HepG2 (cell line): ENCODE measurements around the gene SCYL1. TPM values are rescaled to one million over a fixed set of nuclear protein-coding genes. Genes with fewer than 3 reads are reported as not detected.
A peak's percentile ranks its signal among the peaks of the same experiment; 100 is the strongest.

Experiments used
- ATAC-seq: fragments of 200-7000 bp; cut with Tn5 transposase; 3 replicates; pipeline ENCODE4 v1.9.1; 2020; ENCODE audit warnings: mild to moderate bottlenecking, moderate library complexity
- BruUV-seq: library from RNA; stranded (reverse); fragments of 400-500 nt; replicated peaks from 2 replicates; lab custom pipeline; 2021; lab: Mats Ljungman, UMichigan
- CTCF ChIA-PET: fragments of 300-600 bp; formaldehyde crosslinking; extraction: SDS; loops from one replicate; lab custom pipeline; 2021; ENCODE audit warnings: low total read pairs, inconsistent platforms, low intra/inter-chr PET ratio; lab: Yijun Ruan, JAX
- POLR2A ChIA-PET: fragments of 350-600 bp; sonication (Branson Sonifier 250); formaldehyde crosslinking; loops from one replicate; lab custom pipeline; 2020; ENCODE audit warnings: antibody characterized with exemption, inconsistent platforms; lab: Yijun Ruan, JAX
- DNase-seq: peaks from one replicate; pipeline ENCODE4 v3.0.0-alpha.2; 2015; ENCODE audit warnings: low spot score
- FAIRE-seq: peaks from 3 replicates; lab custom pipeline; 2011; peaks lifted over from hg19 to GRCh38; lab: Jason Lieb, UNC
- H2AFZ ChIP-seq: one replicate; pipeline ENCODE4 v1.6.1; 2011; ENCODE audit warnings: low read length, inconsistent platforms
- H3K27ac ChIP-seq: fragments of 300-600 bp; 3 replicates; pipeline ENCODE4 v1.8.0; 2011; ENCODE audit warnings: mixed run types, mild to moderate bottlenecking, mixed read lengths, low read length, inconsistent platforms; ENCODE audit not compliant: insufficient read depth; ENCODE audit errors: extremely low read length
- H3K27me3 ChIP-seq, 2 experiments: fragments of 200-600 bp in 1 of 2; 2 replicates in 1 of 2; 3 replicates in 1 of 2; pipeline versions ENCODE4 v1.6.0 to v1.8.0; 2011; ENCODE audit warnings: low read length in 2 of 2, mild to moderate bottlenecking in 2 of 2, moderate library complexity in 2 of 2, inconsistent platforms in 1 of 2; ENCODE audit not compliant: insufficient read depth in 2 of 2, control insufficient read depth in 1 of 2
- H3K36me3 ChIP-seq, 2 experiments: fragments of 200-600 bp in 1 of 2; replicated peaks in 1 of 2; 2 replicates in 1 of 2; 3 replicates in 1 of 2; pipeline versions ENCODE4 v1.5.1 to v1.8.0; 2011; ENCODE audit warnings: low read length in 2 of 2, inconsistent platforms in 1 of 2; ENCODE audit not compliant: insufficient read depth in 2 of 2, control insufficient read depth in 1 of 2
- H3K4me1 ChIP-seq: 2 replicates; pipeline ENCODE4 v1.5.1; 2012; ENCODE audit warnings: low read length, inconsistent platforms; ENCODE audit not compliant: insufficient read depth
- H3K4me2 ChIP-seq: 2 replicates; pipeline ENCODE4 v1.6.0; 2011; ENCODE audit warnings: low read depth, low read length, inconsistent platforms
- H3K4me3 ChIP-seq, 3 experiments: fragments of 200-600 bp in 1 of 3; sonication (generic), shearing (Covaris generic) in 1 of 3; replicated peaks in 1 of 3; 2 replicates each; pipeline ENCODE4 v1.5.1; 2011 to 2016; ENCODE audit warnings: low read length in 3 of 3, inconsistent platforms in 2 of 3, low read depth in 2 of 3, mild to moderate bottlenecking in 2 of 3, control low read depth in 1 of 3, mixed read lengths in 1 of 3; ENCODE audit not compliant: insufficient read depth in 1 of 3
- H3K79me2 ChIP-seq: one replicate; pipeline ENCODE4 v1.6.1; 2011; ENCODE audit warnings: low read length, inconsistent platforms; ENCODE audit not compliant: insufficient read depth
- H3K9ac ChIP-seq: 2 replicates; pipeline ENCODE4 v1.6.0; 2011; ENCODE audit warnings: mild to moderate bottlenecking, low read depth, low read length, inconsistent platforms; ENCODE audit not compliant: insufficient read depth
- H3K9me3 ChIP-seq: 2 replicates; pipeline ENCODE4 v1.5.1; 2012; ENCODE audit warnings: mild to moderate bottlenecking, low read length
- H4K20me1 ChIP-seq: 2 replicates; pipeline ENCODE4 v1.6.0; 2011; ENCODE audit warnings: inconsistent platforms, mild to moderate bottlenecking, low read length, moderate library complexity; ENCODE audit not compliant: insufficient read depth
- CHD4 ChIP-seq: fragments of 200-600 bp; sonication (generic); IDR thresholded peaks from 2 replicates; pipeline ENCODE4 v1.7.0; 2017; ENCODE audit warnings: mild to moderate bottlenecking, low read length, borderline replicate concordance
- CREB1 ChIP-seq, 2 experiments: fragments of 450-650 bp in 1 of 2; IDR thresholded peaks; 2 replicates each; pipeline ENCODE4 v1.6.1; 2016 to 2017; ENCODE audit warnings: control low read depth in 1 of 2, mild to moderate bottlenecking in 1 of 2, missing compliant biosample characterization in 1 of 2, missing genetic modification characterization in 1 of 2
- KDM1A ChIP-seq: IDR thresholded peaks from 2 replicates; pipeline ENCODE4 v1.6.1; 2016; ENCODE audit warnings: missing compliant biosample characterization
- MTA3 ChIP-seq: sonication (generic); formaldehyde crosslinking; IDR thresholded peaks from 2 replicates; pipeline ENCODE4 v1.4.0; 2020; ENCODE audit warnings: missing genetic modification reagents
- RCOR2 ChIP-seq: IDR thresholded peaks from 2 replicates; pipeline ENCODE4 v1.6.1; 2016; ENCODE audit warnings: missing biosample characterization, missing genetic modification reagents
- SIN3B ChIP-seq: fragments of 150-350 bp; IDR thresholded peaks from 2 replicates; pipeline ENCODE4 v1.6.1; 2014; ENCODE audit warnings: low read length
- ZNF446 ChIP-seq: sonication (generic); formaldehyde crosslinking; IDR thresholded peaks from 2 replicates; pipeline ENCODE4 v1.5.0; 2020; ENCODE audit warnings: mild to moderate bottlenecking, missing genetic modification reagents
- ZNF572 ChIP-seq: sonication (generic); formaldehyde crosslinking; IDR thresholded peaks from 2 replicates; pipeline ENCODE4 v1.5.1; 2020; ENCODE audit warnings: mild to moderate bottlenecking, missing genetic modification reagents
- ZNF619 ChIP-seq: sonication (generic); formaldehyde crosslinking; IDR thresholded peaks from 2 replicates; pipeline ENCODE4 v1.4.0; 2020; ENCODE audit warnings: mild to moderate bottlenecking, missing genetic modification reagents
- WGBS: methylation state at CpG from one replicate; pipeline ENCODE4 v1.1.6; 2017; ENCODE audit warnings: low lambda C conversion rate; 5-methylcytosine and 5-hydroxymethylcytosine counted together
- in situ Hi-C: cut with HindIII; loops from 2 replicates; pipeline ENCODE4 v1.10.0; 2017; ENCODE audit warnings: low pct_unique_long_range_greater_than_20kb; ENCODE audit not compliant: extremely low pct_ligation_motif_present
- intact Hi-C: fragments of 100-400 bp; cut with micrococcal nuclease; formaldehyde crosslinking; loops from one replicate; pipeline ENCODE4 v1.10.0; 2022; ENCODE audit not compliant: unreplicated experiment
- polyA plus RNA-seq, 8 experiments: library from polyadenylated mRNA; depleted of rRNA in 3 of 8; stranded (reverse) in 7 of 8; unstranded in 1 of 8; fragments of >200 nt; fragmentation: Illumina TruSeq in 4 of 8; extraction: Trizol in 4 of 8; gene quantifications; 2 replicates each; pipeline versions ENCODE4 v1.2.1 to v1.2.3, GENCODE V29; 2011 to 2016; ENCODE audit warnings: low read depth in 4 of 8, missing spikeins in 1 of 8, mixed read lengths in 1 of 8; ENCODE audit not compliant: insufficient read depth in 1 of 8
- total RNA-seq, 5 experiments: library from RNA; depleted of rRNA; stranded (reverse); fragments of >200 nt; fragmentation: Illumina TruSeq; extraction: Trizol; gene quantifications; 2 replicates each; pipeline ENCODE4 v1.2.3, GENCODE V29; 2016; ENCODE audit warnings: low read depth in 1 of 5
- TF ChIP-seq, protein P1 (sequence below): sonication (generic); formaldehyde crosslinking; conservative IDR thresholded peaks from 2 replicates; pipeline ENCODE4 v1.8.0; 2022; ENCODE audit warnings: missing genetic modification reagents
- TF ChIP-seq, protein P2 (sequence below): sonication (generic); formaldehyde crosslinking; IDR thresholded peaks from 2 replicates; pipeline ENCODE4 v1.8.0; 2022; ENCODE audit warnings: missing genetic modification reagents, mild to moderate bottlenecking, borderline replicate concordance
- TF ChIP-seq, protein P3 (sequence below): sonication (generic); formaldehyde crosslinking; IDR thresholded peaks from 2 replicates; pipeline ENCODE4 v1.8.1; 2023; ENCODE audit warnings: mild to moderate bottlenecking, missing genetic modification reagents
- TF ChIP-seq, protein P4 (sequence below): sonication (generic); formaldehyde crosslinking; IDR thresholded peaks from 2 replicates; pipeline ENCODE4 v1.4.0; 2020; ENCODE audit warnings: low read depth, missing genetic modification reagents

The SCYL1 gene
- total and polyA plus RNA-seq, 2 of the 13 experiments (the other 11 are each of a cell fraction or from before 2014, with no cell fraction given): 65.9 to 103 TPM

DNA sequence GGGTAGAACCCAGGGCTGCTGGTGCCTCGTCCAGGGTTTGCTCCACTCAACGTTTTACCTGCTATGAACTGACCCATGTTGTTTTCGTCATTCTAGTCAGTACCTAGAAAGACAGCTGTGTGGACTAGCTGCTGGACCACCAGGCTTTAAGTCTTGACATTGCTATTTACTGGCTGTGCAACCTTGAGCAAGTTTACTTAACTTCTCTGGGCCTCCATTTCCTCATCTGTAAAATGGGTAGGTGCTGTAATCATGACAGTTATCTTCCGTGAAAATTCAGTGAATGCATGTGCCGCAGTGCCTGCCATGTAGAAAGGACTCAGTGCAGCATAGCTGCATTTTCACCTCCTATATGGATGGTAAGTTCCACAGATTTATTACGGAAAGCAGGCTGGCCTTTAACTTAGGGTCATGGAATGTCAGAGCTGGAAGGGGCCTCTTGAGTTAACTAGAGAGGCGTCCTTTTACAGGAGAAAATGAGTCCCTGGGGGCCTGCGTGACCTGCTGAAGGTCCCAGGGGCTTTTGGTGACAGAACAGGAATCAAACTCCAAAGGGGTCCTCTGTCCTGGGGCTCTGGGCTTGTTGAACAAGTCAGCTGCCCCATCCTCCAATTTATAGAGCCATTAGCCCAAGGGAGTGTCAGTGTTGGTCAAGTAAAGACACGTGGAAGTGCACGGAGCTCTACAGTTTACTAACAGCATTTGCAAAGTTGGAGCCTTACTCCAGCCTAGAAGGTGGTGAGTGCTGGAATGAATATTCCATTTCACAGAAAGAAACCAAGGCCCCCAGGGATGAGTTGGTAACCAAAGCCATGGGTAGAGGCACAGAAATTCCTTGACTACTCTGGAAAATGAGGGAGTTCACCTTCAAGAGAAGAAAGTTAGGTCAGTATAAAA, 38.1 kb upstream of the SCYL1 start:
- intact Hi-C loops: loop anchor here (1.0 kb wide), 1 partner anchor 10 kb away; no protein-coding TSS in a partner anchor
- Histone ChIP-seq H3K4me2 (peak overlapping the region; percentile 73), H4K20me1 (no peaks in the 10 kb centered on the region), H3K9ac (peak overlapping the region; percentile 34), H3K27me3 (no peaks in the 10 kb centered on the region), H3K79me2 (no peaks in the 10 kb centered on the region), H3K9me3 (no peaks in the 10 kb centered on the region), H3K4me1 (peaks cover 83% of the 10 kb centered on the region), H2AFZ (no peak overlapping the region), H3K4me3 (no peak overlapping the region; a peak in 1 of 6 replicates), H3K36me3 (no peaks in the 10 kb centered on the region), H3K27ac (peak overlapping the region; percentile 88)
- no peak for DNase-seq
- ChIA-PET POLR2A (interaction anchor here (1.3 to 27.3 kb wide), 6 partner anchors 13 to 69 kb away, joined by 4 to 1590 read pairs (median 152); partner anchors contain the start of genes MALAT1 and NEAT1), CTCF (interaction anchor here (1.6 kb wide), 1 partner anchor 12 kb away, joined by 3 read pairs; the partner anchor contains the start of gene MALAT1)
- ATAC-seq: no peak
- no peak for FAIRE-seq
- in situ Hi-C loops: no loop called here
- WGBS: 41% methylated on average over 9 of the region's 10 CpGs
- no TSS peak for BruUV-seq
- TF ChIP-seq ZNF619 (CRISPR knock-in tag) (no peak), RCOR2 (CRISPR knock-in tag) (peak; percentile 66; the same call in 1 of the 2 replicates), SIN3B (no peak), CREB1 (IDR thresholded peaks at IDR 0.05) (no peak), CREB1 (CRISPR knock-in tag; IDR thresholded peaks at IDR 0.05) (no peak), MTA3 (CRISPR knock-in tag) (no peak), KDM1A (peak; percentile 93), ZNF572 (CRISPR knock-in tag) (no peak), CHD4 (0 out of 2 replicates have a peak, but pooled peaks have one; percentile 47), ZNF446 (no peak)
- TF ChIP-seq, protein P1, sequence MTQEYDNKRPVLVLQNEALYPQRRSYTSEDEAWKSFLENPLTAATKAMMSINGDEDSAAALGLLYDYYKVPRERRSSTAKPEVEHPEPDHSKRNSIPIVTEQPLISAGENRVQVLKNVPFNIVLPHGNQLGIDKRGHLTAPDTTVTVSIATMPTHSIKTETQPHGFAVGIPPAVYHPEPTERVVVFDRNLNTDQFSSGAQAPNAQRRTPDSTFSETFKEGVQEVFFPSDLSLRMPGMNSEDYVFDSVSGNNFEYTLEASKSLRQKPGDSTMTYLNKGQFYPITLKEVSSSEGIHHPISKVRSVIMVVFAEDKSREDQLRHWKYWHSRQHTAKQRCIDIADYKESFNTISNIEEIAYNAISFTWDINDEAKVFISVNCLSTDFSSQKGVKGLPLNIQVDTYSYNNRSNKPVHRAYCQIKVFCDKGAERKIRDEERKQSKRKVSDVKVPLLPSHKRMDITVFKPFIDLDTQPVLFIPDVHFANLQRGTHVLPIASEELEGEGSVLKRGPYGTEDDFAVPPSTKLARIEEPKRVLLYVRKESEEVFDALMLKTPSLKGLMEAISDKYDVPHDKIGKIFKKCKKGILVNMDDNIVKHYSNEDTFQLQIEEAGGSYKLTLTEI (CRISPR knock-in tag): no peak
- TF ChIP-seq, protein P2, sequence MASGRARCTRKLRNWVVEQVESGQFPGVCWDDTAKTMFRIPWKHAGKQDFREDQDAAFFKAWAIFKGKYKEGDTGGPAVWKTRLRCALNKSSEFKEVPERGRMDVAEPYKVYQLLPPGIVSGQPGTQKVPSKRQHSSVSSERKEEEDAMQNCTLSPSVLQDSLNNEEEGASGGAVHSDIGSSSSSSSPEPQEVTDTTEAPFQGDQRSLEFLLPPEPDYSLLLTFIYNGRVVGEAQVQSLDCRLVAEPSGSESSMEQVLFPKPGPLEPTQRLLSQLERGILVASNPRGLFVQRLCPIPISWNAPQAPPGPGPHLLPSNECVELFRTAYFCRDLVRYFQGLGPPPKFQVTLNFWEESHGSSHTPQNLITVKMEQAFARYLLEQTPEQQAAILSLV (CRISPR knock-in tag): no peak
- TF ChIP-seq, protein P3, sequence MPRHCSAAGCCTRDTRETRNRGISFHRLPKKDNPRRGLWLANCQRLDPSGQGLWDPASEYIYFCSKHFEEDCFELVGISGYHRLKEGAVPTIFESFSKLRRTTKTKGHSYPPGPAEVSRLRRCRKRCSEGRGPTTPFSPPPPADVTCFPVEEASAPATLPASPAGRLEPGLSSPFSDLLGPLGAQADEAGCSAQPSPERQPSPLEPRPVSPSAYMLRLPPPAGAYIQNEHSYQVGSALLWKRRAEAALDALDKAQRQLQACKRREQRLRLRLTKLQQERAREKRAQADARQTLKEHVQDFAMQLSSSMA (CRISPR knock-in tag): no peak
- TF ChIP-seq, protein P4, sequence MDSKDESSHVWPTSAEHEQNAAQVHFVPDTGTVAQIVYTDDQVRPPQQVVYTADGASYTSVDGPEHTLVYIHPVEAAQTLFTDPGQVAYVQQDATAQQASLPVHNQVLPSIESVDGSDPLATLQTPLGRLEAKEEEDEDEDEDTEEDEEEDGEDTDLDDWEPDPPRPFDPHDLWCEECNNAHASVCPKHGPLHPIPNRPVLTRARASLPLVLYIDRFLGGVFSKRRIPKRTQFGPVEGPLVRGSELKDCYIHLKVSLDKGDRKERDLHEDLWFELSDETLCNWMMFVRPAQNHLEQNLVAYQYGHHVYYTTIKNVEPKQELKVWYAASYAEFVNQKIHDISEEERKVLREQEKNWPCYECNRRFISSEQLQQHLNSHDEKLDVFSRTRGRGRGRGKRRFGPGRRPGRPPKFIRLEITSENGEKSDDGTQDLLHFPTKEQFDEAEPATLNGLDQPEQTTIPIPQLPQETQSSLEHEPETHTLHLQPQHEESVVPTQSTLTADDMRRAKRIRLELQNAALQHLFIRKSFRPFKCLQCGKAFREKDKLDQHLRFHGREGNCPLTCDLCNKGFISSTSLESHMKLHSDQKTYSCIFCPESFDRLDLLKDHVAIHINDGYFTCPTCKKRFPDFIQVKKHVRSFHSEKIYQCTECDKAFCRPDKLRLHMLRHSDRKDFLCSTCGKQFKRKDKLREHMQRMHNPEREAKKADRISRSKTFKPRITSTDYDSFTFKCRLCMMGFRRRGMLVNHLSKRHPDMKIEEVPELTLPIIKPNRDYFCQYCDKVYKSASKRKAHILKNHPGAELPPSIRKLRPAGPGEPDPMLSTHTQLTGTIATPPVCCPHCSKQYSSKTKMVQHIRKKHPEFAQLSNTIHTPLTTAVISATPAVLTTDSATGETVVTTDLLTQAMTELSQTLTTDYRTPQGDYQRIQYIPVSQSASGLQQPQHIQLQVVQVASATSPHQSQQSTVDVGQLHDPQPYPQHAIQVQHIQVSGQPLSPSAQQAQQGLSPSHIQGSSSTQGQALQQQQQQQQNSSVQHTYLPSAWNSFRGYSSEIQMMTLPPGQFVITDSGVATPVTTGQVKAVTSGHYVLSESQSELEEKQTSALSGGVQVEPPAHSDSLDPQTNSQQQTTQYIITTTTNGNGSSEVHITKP (CRISPR knock-in tag): no peak
